ENCODE results near the gene WDR35.
A peak's percentile ranks its signal among the peaks of the same experiment; 100 is the strongest.
"Not testable (repeated sequence)": the region's sequence is repeated elsewhere in the genome, so short reads cannot be mapped to it uniquely, and the experiment has no call there.

WDR35 gene

GRCh38 chr2:19898592-19899329 is 91.1 kb downstream of the WDR35 start:
- TF ChIP-seq, protein P1, sequence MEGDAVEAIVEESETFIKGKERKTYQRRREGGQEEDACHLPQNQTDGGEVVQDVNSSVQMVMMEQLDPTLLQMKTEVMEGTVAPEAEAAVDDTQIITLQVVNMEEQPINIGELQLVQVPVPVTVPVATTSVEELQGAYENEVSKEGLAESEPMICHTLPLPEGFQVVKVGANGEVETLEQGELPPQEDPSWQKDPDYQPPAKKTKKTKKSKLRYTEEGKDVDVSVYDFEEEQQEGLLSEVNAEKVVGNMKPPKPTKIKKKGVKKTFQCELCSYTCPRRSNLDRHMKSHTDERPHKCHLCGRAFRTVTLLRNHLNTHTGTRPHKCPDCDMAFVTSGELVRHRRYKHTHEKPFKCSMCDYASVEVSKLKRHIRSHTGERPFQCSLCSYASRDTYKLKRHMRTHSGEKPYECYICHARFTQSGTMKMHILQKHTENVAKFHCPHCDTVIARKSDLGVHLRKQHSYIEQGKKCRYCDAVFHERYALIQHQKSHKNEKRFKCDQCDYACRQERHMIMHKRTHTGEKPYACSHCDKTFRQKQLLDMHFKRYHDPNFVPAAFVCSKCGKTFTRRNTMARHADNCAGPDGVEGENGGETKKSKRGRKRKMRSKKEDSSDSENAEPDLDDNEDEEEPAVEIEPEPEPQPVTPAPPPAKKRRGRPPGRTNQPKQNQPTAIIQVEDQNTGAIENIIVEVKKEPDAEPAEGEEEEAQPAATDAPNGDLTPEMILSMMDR (IDR thresholded peaks at IDR 0.05; ENCODE audit: low read depth, low read length) = no peak
- no peak overlapping the region for H3K4me3 ChIP-seq (replicated peaks in 1 of 2; ENCODE audit: low read depth in 2 of 2, low read length in 2 of 2)
- DNase-seq (ENCODE audit: low read depth in 2 of 2) = no peak

DNA sequence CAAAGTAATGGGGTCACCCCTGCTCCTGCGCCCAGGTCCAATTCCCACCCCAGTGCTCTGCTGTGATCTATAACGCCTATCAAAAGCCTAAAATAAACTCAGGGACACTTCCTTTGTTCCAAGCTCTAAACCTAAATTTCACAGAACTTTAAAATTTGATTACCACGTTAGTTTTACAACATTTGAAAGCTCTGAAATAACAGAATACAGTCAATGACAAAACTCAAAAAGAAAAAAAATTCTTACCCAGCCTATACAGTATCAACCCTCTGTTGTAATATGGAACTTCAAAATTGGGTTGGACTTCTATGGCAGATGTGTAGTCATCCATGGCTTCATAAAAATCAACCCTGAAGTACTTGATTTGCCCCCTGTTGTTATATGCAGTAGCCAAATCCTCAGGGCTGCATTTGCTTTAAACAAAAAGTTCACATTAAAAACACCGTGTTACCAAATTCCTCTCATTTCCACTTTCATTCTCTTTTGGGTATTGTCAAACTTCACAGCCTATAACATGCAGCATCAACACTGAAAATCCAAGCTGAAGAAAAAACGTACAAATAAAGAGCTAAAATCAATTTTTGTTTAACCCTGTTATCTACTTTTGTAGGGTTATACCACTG is 92.2 kb downstream of the WDR35 start:
- TF ChIP-seq, protein P1 (IDR thresholded peaks at IDR 0.05; ENCODE audit: low read depth, low read length) = no peak
- no peak for DNase-seq (ENCODE audit: low read depth in 2 of 2)
- no peak overlapping the region for H3K4me3 ChIP-seq (replicated peaks in 1 of 2; ENCODE audit: low read depth in 2 of 2, low read length in 2 of 2)

DNA sequence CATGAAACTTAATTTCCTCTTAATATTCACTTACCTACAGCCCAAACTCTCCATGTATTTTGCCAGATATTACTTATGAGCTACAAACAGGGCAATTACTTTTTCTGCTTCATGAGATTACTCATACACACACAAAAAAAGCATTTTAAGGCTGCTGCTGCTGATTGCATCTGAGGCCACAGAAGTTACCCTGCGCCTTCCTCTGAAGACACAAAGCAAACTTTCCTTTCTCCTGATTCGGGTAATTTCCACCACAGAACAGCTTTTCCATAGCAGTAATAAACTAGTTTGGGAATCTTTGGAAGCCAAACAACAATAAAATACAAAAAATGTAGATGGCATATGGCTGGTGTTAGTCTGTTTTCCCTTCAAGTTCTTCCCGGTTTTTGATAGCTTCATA is 94.4 kb downstream of the WDR35 start:
- TF ChIP-seq, protein P1 (IDR thresholded peaks at IDR 0.05; ENCODE audit: low read depth, low read length) = no peak
- H3K4me3 ChIP-seq (replicated peaks in 1 of 2; ENCODE audit: low read depth in 2 of 2, low read length in 2 of 2) = no peak overlapping the region
- DNase-seq (ENCODE audit: low read depth in 2 of 2) = peak in 1 of 2 donors; percentile 11

- H3K4me3 ChIP-seq (replicated peaks in 1 of 2; ENCODE audit: low read depth in 2 of 2, low read length in 2 of 2) = no peak overlapping the region
- no peak for DNase-seq (ENCODE audit: low read depth in 2 of 2)
- TF ChIP-seq, protein P1 (IDR thresholded peaks at IDR 0.05; ENCODE audit: low read depth, low read length) = no peak
Measured at GRCh38 chr2:19894134-19894792, 95.6 kb downstream of the WDR35 start.

- peak in 1 of 2 donors; percentile 69 for DNase-seq (ENCODE audit: low read depth in 2 of 2)
- TF ChIP-seq, protein P1 (IDR thresholded peaks at IDR 0.05; ENCODE audit: low read depth, low read length) = no peak
- no peak overlapping the region for H3K4me3 ChIP-seq (replicated peaks in 1 of 2; ENCODE audit: low read depth in 2 of 2, low read length in 2 of 2)
Measured at GRCh38 chr2:19893520-19894133, 96.3 kb downstream of the WDR35 start.

- DNase-seq (ENCODE audit: low read depth in 2 of 2) = not testable (repeated sequence)
Measured at GRCh38 chr2:19891971-19892370, 97.9 kb downstream of the WDR35 start.

GRCh38 chr2:19890104-19890503 is 99.8 kb downstream of the WDR35 start:
- H3K4me3 ChIP-seq (replicated peaks in 1 of 2; ENCODE audit: low read depth in 2 of 2, low read length in 2 of 2) = no peak overlapping the region
- DNase-seq (ENCODE audit: low read depth in 2 of 2) = no peak
- TF ChIP-seq, protein P1 (IDR thresholded peaks at IDR 0.05; ENCODE audit: low read depth, low read length) = no peak

More at GRCh38 chr2:19891971-19892370, 97.9 kb downstream of the WDR35 start:
- not testable (repeated sequence) for H3K4me3 ChIP-seq (replicated peaks in 1 of 2; ENCODE audit: low read depth in 2 of 2, low read length in 2 of 2)

Measured in cardiac fibroblast (primary cell).